GM12874 (cell line): Measurements from ENCODE around the gene SH3TC2.
A peak's percentile ranks its signal among the peaks of the same experiment; 100 is the strongest.

Experiments
- TF ChIP-seq, protein P1 (sequence below): IDR thresholded peaks from 2 replicates; pipeline ENCODE4 v1.5.1; 2011; ENCODE audit warnings: low read depth, mild to moderate bottlenecking, control low read depth, low read length, moderate library complexity; ENCODE audit not compliant: insufficient read depth

Gene SH3TC2

DNA sequence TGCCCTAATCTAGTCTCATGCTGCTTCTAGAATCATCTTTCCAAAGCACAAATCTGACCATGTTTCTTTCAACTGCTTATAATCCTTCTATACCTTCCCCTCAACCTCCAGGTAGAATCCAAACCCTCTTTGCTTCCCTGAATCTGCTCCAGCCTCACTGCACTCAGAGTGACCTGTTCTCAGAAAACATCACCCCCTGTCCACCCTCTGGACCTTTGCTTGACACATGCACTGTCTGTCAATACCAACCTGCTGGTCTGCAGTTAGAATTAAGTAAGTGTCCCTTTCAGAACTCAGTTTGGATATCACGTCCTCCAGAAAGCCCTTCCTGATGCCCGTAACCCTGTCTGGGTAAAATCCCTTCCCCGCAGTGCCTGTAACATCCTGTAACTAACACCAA lies 63.1 kb downstream of the SH3TC2 start:
- TF ChIP-seq, protein P1, sequence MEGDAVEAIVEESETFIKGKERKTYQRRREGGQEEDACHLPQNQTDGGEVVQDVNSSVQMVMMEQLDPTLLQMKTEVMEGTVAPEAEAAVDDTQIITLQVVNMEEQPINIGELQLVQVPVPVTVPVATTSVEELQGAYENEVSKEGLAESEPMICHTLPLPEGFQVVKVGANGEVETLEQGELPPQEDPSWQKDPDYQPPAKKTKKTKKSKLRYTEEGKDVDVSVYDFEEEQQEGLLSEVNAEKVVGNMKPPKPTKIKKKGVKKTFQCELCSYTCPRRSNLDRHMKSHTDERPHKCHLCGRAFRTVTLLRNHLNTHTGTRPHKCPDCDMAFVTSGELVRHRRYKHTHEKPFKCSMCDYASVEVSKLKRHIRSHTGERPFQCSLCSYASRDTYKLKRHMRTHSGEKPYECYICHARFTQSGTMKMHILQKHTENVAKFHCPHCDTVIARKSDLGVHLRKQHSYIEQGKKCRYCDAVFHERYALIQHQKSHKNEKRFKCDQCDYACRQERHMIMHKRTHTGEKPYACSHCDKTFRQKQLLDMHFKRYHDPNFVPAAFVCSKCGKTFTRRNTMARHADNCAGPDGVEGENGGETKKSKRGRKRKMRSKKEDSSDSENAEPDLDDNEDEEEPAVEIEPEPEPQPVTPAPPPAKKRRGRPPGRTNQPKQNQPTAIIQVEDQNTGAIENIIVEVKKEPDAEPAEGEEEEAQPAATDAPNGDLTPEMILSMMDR, result no peak

DNA sequence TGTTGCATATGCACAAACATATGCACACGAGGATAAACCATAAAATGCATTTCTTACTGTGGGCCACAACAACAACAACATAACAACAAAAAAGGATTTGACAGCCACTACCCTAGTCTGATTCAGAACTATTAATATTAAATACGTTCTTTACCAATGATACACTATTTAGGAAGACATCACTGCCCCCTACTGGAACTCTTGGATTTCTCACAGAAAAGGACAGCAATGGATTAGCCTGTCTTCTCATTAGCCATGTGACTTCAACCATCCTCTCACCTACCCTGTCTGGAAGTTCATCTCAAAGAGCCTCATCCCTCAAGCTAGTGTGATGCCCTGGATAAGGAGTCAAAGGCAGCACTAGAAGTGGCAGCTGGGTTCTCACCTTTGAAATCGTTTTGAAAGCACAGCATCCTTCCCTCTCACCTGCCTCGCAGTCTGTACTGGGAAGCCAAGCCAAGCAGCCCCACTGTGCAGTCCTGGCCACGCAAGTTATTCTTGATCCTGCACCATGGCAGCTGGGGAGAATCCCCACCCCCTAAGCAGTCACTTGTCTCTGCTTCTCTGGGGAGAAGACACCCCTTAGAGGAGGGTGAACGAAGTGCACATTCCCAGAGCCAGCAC lies 64.6 kb downstream of the SH3TC2 start:
- TF ChIP-seq, protein P1, result peak; percentile 48; the same call in 1 of the 2 replicates

DNA sequence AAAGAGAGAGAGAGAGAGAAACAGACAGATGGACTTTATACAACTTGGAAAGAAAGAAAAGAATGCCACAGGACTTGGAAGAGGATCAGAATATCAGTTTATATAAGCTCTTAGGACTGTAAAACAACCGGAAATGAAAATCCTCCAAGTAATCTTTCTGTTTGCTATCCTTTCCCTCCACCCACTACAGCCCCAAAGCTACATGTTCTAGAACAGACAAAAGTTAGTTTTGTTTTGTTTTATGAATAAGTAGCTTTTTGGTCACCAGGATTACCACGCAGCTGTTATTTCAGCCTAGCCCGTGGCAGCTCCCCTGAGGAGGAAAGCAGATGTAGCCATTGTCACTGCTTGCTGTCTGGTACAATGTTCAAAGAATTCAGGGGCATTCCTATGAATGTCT lies 66.6 kb downstream of the SH3TC2 start:
- TF ChIP-seq, protein P1, result no peak

DNA sequence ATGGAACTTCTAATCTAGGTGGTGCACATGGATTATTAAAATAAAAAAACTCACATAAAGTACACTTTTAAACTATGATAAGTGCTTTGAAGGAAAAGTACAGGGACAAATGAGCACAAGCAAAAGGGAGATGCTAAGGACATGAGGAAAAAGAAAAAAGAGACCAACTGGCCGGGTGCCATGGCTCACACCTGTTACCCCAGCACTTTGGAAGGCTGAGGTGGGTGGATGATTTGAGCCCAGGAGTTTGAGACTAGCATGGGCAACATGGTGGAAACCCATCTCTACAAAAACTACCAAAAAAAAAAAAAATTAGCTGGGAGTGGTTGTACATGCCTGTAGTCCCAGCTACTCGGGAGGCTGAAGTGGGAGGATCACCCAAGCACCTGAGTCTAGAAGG lies 67.1 kb downstream of the SH3TC2 start:
- TF ChIP-seq, protein P1, result no peak

DNA sequence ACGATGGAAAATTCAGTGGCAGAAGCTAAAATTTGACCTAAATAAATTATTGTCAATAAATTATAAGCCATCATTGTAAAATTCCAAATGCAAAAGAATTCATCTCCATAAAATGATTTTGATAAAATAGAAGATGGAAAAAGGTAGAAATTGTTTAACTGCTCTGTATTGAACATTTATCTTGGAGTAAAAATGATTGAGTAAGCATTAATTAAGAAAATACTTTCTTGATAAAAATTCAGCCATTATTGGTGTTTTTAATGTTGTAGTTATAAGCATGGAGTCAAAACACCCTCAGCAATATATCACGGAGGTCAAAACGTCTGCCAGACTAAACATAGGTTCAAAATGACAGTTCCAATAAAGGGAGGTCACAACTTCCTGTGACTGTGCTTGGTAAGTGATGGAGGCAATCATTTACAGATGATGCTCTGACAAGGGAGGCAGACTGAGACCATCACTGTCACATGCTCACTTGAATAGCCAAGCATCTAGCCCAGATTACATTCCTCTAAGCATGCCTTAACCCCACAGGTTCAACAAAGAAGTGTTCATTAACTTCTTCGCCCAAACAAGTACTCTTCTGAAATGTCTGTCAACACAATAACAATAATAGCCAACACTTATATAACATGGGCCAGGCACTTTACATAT lies 69.5 kb downstream of the SH3TC2 start:
- TF ChIP-seq, protein P1, result no peak

DNA sequence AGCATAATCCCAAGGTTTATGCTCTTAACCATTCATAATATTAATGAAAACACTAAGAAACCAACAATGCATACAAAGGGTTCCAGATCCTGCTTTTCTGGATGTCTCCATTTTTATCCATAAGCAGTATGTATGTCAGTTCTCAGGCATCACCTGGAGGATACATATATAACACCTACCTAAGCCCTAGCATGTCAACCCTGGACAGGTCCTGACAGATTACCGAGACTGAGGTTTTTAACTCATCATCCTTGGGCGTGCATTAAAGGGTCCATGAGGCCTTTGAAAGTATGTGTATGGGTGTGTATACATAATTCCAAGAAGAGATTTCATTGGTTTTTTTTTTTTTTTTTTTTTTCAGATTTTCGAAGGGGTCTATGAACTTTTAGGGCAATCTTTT lies 70.6 kb downstream of the SH3TC2 start:
- TF ChIP-seq, protein P1, result no peak

DNA sequence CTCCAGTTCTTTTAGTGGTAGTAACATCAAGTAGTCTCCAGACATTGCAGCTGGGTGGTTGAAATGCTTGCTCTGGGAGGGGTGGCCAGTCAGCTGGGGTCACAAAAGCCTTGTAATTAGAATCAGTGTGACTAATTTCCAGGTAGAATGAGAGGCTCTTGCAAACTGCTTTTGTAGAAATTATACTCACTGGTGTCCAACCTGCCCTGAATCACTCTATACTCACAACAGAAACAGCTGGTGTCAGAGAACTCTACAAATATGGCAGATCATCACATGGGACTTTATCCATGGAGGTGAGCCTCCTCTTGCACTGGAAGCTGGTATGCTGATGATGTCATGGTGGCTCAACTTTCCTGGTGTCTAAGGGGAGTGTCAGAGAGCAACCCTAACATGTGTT lies 71.3 kb downstream of the SH3TC2 start:
- TF ChIP-seq, protein P1, result no peak
